ENCODE measurements around the gene TMEM62. TPM values are rescaled to one million over a fixed set of nuclear protein-coding genes. Genes with fewer than 3 reads are reported as not detected.

Gene TMEM62
- total RNA-seq, 2 donors from 2014 or later, result 33.0 to 34.2 TPM

DNA sequence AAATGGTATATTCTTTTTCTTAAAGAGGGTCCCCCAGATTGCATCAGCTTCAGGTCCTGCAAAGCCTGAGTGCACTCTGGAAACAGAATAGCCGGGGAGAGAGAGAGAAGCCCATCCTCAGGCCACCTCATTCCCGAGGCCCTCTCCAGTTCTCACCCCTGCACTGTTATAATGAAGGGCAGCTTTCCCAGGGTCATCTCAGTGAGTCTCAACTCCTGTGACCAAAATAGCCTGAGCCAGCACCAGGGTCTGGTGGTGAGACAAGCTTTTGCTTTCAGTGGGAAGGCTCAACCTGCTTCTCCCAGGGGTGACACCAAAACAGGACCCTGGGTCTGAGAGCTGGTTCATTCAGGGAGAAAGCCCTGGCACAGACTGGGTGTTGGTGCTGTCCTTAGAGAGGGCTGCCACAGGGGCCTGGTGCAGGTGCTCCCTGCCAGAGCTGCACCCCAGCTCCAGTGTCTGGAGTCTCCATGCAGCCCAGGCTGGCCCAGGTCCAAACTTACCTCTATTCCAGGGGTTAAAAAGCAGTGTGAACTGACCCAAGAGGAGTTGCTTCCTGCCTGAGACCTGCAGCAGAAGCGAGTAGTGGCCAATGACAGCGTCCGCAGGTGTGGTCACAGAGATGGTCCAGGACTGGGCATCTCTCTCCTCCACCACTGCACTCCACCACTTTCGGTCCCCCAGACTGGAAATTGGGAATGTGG is 81.4 kb downstream of the TMEM62 start:
- Histone ChIP-seq H3K27me3 (no peaks in the 10 kb centered on the region), H3K36me3 (no peaks in the 10 kb centered on the region), H3K9me3 (no peaks in the 10 kb centered on the region), H3K4me1 (no peaks in the 10 kb centered on the region), H3K9ac (ENCODE audit: low read depth in 2 of 2, low read length in 2 of 2) (no peak overlapping the region), H3K4me3 (no peak overlapping the region), H3K27ac (no peak overlapping the region)
- intact Hi-C loops (cut with DNase I), result no loop called here
- TF ChIP-seq, protein P1, sequence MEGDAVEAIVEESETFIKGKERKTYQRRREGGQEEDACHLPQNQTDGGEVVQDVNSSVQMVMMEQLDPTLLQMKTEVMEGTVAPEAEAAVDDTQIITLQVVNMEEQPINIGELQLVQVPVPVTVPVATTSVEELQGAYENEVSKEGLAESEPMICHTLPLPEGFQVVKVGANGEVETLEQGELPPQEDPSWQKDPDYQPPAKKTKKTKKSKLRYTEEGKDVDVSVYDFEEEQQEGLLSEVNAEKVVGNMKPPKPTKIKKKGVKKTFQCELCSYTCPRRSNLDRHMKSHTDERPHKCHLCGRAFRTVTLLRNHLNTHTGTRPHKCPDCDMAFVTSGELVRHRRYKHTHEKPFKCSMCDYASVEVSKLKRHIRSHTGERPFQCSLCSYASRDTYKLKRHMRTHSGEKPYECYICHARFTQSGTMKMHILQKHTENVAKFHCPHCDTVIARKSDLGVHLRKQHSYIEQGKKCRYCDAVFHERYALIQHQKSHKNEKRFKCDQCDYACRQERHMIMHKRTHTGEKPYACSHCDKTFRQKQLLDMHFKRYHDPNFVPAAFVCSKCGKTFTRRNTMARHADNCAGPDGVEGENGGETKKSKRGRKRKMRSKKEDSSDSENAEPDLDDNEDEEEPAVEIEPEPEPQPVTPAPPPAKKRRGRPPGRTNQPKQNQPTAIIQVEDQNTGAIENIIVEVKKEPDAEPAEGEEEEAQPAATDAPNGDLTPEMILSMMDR (IDR thresholded peaks at IDR 0.05), result no peak
- no peak for DNase-seq

DNA sequence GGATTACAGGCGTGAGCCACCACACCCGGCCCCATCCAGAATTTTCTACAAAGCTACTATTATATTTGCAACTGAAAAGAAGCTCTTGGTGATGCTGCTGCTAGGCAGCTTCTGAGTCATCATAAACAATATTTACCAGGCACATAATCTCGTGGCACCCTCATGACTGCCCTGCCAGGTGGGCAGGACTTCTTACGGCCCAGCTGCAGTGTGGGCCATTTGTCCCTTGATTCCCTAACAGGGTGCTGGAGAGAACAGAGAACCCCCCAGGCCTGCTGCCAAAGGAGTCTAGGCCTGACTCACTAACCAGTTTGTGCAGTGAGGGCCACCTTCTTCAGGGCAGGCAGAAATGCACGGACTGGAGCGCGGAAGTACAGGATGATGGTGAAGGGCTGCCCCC is 82.6 kb downstream of the TMEM62 start:
- no peak for DNase-seq
- TF ChIP-seq, protein P1 (IDR thresholded peaks at IDR 0.05), result no peak
- Histone ChIP-seq H3K27ac (no peak overlapping the region), H3K27me3 (no peaks in the 10 kb centered on the region), H3K9ac (ENCODE audit: low read depth in 2 of 2, low read length in 2 of 2) (no peak overlapping the region), H3K4me3 (no peak overlapping the region), H3K4me1 (no peaks in the 10 kb centered on the region), H3K36me3 (no peaks in the 10 kb centered on the region), H3K9me3 (no peaks in the 10 kb centered on the region)
- intact Hi-C loops (cut with DNase I), result no loop called here

DNA sequence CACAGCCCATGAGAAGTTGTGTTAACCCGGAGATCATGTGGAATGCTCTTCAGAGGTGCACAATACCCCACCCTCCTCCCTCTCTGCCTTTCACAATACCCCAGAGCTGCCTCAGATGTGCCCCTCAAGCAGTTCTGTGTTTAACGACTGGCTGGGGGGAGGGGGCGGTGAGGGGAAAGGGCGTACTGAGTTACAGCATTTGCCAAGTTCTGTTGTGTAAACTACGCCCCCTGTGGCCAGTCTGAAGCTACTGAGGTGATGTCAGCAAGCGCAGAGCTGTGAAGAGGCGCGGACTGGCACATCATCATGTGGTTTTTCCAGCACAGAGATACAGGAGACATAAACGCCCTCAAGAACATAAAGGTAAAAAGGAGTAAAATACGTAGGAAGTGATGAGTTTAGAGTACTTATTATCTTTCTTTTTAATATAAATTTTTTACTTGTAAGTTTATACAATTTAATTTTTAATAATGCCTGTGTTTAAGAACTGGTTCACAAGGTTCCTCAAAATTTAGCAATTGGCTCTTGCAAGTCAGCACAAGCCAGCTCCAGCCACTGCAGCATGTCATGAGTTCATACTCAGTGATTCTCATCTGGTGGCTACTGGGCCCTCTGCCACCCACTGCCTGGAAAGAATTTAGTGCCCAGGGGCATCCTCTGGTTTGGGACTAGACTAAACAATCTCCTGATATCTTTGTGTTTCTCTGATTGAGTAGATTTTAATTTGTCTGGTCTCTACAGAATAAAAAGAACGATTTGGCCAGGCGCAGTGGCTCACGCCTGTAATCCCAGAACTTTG is 85.7 kb downstream of the TMEM62 start:
- intact Hi-C loops (cut with DNase I), result no loop called here
- Histone ChIP-seq H3K4me1 (no peaks in the 10 kb centered on the region), H3K9me3 (no peaks in the 10 kb centered on the region), H3K9ac (ENCODE audit: low read depth in 2 of 2, low read length in 2 of 2) (no peak overlapping the region), H3K4me3 (no peak overlapping the region), H3K36me3 (no peaks in the 10 kb centered on the region), H3K27ac (no peak overlapping the region), H3K27me3 (no peaks in the 10 kb centered on the region)
- no peak for DNase-seq
- TF ChIP-seq, protein P1 (IDR thresholded peaks at IDR 0.05), result no peak

DNA sequence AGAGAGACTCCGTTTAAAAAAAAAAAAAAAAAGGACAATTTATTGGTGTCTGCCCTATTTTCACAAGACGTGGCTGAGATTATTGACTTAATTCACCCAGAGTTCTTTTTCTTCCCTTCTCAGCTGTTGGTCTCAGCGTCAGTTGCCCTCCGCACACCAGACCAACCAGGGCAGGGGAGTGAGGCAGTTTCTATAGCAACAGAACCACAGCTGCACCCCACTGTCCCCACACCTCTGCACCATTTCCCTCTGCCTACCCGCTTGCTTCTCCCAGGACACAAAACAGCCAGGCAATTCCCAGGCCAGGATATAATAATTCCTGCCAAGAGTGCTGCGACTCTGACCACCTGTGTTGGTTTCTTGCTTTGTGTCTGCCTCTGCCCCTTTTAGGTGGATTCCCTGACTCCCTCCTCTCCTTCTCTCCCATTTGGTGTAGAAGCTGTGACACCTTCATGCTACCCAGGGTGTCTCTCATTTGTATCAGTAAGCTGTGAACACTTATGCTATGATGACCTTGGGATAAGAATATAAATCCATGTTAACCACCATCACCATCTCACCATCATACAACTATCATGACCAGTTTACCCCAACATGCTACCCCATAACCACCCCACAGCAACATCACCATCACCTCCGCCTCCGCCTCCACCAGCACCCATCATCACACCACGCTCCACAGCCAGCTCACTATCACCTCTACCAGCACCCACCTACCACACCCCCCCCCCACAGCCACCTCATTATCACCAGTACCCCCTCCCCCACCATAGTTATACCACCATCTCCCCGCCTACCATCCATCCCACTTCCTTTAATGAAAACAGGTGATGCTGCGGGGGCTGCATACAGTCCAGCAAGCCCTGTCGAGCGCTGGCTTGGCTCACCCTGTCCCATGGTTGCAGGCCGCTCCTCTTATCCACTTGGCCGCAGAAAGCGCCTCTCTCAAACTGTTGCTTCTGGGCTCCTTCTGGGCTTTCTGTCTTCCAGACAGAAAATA is 86.8 kb downstream of the TMEM62 start:
- Histone ChIP-seq H3K9me3 (no peaks in the 10 kb centered on the region), H3K4me1 (no peaks in the 10 kb centered on the region), H3K4me3 (no peak overlapping the region), H3K27me3 (no peaks in the 10 kb centered on the region), H3K36me3 (no peaks in the 10 kb centered on the region), H3K27ac (no peak overlapping the region), H3K9ac (ENCODE audit: low read depth in 2 of 2, low read length in 2 of 2) (no peak overlapping the region)
- DNase-seq, result no peak
- TF ChIP-seq, protein P1 (IDR thresholded peaks at IDR 0.05), result no peak
- intact Hi-C loops (cut with DNase I), result no loop called here

DNA sequence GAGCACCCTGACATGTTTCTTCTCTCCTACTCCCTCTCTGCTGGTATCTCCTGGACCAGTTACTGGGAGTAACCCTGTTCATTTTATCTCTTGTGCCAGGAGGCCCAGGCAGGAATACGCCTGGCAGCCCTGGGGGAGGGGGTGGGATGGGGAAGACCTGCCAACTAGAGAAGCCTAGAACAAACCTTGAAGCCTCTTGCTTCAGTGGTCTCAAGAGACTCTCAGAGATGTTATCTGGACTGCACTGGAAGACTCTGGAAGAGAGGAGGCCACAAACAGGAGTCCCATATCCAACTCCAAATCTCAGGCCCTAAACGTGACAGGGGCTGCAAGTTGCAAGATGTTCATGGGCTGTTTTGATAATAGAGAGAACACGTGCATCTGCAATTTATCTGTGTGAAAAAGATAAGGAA is 87.6 kb downstream of the TMEM62 start, which contains the start of gene EPB42:
Gene EPB42, minus strand, starts transcription at position 28 of the 413 bp plus-strand sequence. CDS start 193 bp downstream, outside the sequence.
- TF ChIP-seq, protein P1 (IDR thresholded peaks at IDR 0.05), result no peak
- no peak for DNase-seq
- intact Hi-C loops (cut with DNase I), result no loop called here
- no peaks in the 10 kb centered on the region for H3K9me3 ChIP-seq
- no peak within 1 kb of the TSS for H3K4me3 ChIP-seq
- no peaks in the 10 kb centered on the region for H3K27me3 ChIP-seq
- no peaks in the 10 kb centered on the region for H3K36me3 ChIP-seq
- no peak within 1 kb of the TSS for H3K27ac ChIP-seq
- no peak within 1 kb of the TSS for H3K9ac ChIP-seq (ENCODE audit: low read depth in 2 of 2, low read length in 2 of 2)
- H3K4me1 ChIP-seq, result no peaks in the 10 kb centered on the region
